HuH-7.5 (cell line): Measurements from ENCODE around the gene PKMYT1.
A peak's percentile ranks its signal among the peaks of the same experiment; 100 is the strongest.
"Not testable (repeated sequence)": the region's sequence is repeated elsewhere in the genome, so short reads cannot be mapped to it uniquely, and the experiment has no call there.

Experiments used
- DNase-seq: peaks from one replicate; pipeline ENCODE4 v3.0.0; 2011; ENCODE audit warnings: low spot score

The PKMYT1 gene

DNA sequence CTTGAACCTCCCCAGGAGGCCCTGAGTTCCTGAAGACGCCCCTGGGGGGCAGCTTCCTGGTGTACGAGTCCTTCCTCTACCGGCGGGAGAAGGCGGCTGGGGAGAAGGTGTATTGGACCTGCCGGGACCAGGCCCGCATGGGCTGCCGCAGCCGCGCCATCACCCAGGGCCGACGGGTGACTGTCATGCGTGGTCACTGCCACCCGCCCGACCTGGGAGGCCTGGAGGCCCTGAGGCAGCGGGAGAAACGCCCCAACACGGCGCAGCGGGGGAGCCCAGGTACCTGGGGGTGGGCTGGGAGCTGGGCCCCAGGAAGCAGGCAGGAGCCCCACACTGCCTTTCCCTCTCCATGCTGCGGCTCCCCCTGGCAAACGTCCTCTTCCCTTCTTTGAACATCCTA, 46.5 kb downstream of the PKMYT1 start:
- DNase-seq: no peak

DNA sequence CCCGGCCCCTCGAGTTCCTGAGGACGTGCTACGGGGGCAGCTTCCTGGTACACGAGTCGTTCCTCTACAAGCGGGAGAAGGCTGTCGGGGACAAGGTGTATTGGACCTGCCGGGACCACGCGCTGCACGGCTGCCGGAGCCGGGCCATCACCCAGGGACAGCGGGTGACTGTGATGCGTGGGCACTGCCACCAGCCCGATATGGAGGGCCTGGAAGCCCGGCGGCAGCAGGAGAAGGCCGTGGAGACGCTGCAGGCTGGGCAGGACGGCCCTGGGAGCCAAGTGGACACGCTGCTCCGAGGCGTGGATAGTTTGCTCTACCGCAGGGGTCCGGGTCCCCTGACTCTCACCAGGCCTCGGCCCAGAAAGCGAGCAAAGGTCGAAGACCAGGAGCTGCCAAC, 47.1 kb downstream of the PKMYT1 start:
- no peak for DNase-seq

DNA sequence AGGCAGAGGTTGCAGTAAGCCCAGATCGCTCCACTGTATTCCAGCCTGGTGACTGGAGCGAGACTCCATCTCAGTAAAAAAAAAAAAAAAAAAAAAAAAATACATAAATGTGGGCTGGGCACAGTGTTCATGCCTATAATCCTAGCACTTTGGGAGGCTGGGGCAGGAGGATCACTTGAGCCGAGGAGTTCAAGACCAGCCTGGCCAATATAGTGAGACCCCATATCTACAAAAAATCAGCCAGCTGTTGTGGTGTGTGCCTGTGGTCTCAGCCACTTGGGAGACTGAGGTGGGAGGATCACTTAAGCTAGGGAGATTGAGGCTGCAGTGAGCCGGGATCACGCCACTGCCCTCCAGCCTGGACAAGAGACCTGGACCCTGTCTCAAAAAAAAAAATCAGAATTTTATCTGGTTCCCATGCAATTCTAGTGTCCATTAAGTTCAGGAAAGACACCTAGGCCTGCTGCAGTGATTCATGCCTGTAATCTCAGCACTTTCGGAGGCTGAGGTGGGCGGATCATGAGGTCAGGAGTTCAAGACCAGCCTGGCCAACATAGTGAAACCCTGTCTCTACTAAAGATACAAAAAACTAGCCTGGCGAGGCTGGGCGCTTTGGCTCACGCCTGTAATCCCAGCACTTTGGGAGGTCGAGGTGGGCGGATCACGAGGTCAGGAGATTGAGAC, 48.9 kb downstream of the PKMYT1 start:
- not testable (repeated sequence) for DNase-seq

DNA sequence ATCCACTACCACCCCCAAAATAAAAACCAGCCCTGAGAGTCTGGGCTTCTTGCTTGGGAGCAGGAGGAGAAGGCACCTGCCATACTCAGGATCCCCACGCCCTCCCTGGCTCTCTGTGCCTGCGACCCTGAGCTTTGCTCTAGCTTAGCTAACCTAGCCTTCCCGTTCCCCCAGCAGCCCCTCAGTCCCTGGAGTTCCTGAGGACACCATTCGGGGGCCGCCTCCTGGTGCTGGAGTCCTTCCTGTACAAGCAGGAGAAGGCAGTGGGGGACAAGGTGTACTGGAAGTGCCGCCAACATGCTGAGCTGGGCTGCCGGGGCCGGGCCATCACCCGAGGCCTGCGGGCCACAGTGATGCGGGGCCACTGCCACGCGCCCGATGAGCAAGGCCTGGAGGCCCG, 50.0 kb downstream of the PKMYT1 start:
- DNase-seq: no peak

DNA sequence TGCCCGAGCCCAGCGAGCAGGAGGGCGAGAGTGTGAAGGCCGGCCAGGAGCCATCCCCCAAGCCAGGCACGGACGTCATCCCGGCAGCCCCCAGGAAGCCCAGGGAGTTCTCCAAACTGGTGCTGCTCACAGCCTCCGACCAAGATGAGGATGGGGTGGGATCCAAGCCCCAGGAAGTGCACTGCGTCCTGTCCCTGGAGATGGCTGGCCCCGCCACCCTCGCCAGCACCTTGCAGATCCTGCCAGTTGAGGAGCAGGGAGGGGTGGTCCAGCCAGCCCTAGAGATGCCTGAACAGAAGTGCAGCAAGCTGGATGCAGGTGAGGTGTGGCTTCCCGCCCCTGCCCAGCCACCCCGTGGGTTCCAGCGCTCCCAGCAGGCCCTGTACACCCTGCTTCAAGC, 50.6 kb downstream of the PKMYT1 start:
- DNase-seq: no peak

DNA sequence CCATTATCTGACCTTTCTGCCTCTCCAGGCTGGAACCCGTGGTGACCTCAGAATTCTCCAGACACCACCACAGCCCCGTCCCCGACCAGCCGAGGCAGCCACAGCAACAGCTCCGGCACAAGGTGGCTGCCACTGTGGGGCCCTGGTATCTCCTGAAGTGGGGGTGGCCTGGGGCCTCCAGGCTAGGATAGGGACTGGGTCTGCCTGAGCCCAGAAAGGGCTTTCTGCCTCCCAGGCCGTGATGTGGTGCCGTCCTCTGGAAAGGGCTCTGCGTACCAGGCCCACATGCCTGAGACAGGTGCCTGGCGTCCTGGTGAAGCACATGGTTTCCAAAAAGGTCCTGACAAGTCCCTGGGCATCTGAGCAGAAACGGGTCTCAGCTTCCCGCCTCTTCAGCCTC, 51.5 kb downstream of the PKMYT1 start:
- no peak for DNase-seq

DNA sequence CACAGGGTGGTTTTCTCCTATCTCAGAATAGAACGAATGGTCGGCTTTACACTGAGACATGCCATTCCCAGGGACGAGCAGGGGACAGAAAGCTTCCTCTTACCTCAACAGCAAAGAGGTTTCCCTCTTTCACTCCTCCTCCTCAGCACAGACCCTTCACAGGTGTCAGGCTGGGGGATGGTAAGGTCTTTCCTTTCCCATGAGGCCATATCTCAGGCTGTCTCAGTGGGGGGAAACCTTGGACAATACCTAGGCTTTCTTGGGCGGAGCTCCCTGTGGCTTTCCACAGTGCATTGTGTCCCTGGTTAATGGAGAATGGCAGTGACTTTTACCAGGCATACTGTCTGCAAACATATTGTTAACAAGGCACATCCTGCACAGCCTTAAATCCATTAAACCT, 52.1 kb downstream of the PKMYT1 start:
- not testable (repeated sequence) for DNase-seq

DNA sequence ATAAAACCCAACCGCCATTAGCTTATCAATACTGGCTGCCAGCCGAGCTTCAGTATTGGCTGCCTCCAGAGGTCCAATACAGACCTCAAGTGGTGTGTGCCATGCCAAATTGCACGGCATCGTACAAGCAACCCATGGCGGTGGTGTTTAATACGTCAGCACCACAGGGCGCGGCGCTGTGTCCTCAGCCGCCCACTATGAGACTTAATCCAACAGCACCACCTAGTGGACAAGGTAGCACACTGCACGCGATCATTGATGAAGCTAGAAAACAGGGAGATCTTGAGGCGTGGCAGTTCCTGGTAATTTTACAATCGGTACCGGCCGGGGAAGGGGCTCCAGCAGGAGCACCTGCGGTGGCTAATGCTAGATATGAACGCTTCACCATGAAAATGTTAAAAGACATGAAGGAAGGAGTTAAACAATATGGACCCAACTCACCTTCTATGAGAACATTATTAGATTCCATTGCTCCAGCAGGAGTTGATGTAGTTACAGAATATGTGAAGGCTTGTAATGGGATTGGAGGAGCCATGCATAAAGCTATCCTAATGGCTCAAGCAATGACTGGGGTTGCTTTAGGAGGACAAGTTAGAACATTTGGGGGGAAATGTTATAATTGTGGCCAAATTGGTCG, 53.1 kb downstream of the PKMYT1 start:
- peak; percentile 70 for DNase-seq

DNA sequence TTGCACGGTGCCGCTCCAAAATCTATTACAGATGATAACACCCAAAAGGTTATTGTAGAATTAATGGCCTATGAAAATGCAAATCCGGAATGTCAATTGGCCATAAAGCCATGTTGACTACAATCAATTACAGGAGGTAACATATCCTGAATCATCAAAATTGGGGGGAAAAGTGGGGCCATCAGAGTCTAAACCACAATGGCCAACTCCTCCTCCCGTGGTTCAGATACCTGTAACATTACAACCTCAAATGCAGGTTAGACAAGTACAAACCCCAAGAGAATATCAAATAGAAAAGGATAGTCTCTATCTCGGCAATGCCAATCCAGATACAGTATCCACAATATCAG, 53.6 kb downstream of the PKMYT1 start:
- no peak for DNase-seq

DNA sequence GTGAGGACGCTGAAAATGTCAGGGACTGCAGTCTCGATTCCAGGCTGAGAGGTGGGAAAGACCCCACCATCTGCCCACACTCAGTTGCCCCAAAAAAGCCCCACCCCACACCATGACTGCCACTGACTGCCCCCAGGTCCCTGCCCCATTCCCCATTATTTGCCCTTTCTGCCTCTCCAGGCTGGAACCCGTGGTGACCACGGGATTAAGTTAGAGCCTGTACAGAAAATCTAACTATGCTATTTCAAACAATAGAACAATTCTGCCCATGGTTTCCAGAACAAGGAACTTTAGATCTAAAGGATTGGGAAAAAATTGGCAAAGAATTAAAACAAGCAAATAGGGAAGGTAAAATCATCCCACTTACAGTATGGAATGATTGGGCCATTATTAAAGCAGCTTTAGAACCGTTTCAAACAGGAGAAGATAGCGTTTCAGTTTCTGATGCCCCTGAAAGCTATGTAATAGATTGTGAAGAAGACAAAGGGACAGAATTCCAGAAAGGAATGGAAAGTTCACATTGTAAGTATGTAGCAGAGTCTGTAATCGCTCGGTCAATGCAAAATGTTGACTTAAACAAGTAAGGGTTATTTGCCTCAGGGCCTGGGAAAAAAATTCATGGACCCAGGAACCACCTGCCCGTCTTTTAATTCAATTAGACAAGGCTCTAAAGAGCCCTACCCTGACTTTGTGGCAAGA, 54.1 kb downstream of the PKMYT1 start:
- DNase-seq: no peak

DNA sequence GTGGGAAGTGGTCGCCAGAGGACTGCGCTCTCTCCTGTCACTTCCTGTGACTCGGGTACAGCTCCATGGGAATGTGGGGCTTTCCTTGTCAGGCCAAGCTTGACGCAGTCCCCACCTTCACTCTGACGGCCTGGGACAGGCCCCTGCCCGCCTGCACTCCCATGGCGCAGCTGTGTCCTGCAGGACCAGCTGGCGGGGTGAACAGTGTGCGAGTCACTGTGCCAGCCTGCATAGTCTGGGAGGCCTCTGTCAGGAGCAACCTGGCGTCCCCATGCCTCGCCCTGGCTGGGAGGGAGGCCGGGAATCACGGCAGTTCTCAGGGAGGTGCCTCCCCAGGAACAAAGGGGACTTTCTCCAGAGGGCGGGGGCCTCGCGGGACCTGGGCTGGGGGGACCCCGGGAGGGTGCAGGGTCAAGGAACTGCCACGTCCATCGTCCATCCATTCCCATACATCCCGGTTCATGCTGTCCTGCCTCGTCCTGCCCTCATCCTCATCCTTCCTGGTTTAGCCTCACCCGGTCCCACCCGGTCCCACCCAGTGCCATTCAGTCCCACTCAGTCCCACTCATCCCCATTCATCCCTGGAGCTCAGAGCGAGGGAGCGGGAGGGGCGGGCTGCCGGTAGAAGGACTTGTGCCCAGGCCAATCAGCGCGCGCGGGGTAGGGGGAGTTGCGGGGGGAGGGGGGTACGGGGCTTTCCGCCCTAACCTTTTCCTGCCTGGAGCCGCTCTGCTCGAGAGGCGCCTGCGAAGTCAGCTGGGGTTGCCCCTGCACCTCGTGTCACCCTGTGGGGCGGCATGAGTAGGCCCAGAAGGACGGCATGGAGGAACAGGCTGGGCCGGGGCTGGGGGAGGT, 55.1 kb downstream of the PKMYT1 start:
- DNase-seq: no peak

DNA sequence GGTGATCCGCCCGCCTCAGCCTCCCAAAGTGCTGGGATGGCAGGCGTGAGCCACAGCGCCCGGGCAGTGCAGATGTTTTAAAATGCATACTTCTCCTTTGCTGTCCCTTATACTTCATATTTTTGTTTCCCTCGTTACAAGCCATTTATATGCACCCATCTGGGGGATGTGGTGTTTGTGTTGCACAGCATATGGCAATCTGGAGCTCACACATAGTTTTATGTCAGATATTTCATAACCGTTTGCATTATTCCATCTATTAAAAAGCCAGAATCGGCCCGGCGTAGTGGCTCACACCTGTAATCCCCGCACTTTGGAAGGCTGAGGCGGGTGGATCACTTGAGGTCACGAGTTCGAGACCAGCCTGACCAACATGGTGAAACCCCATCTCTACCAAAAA, 56.8 kb downstream of the PKMYT1 start:
- no peak for DNase-seq
